Measurements from ENCODE around the gene SPTBN2.

The SPTBN2 gene

GRCh38 chr11:66700742-66701141, 28.3 kb downstream of the SPTBN2 start:
- no peak for DNase-seq (ENCODE audit: low read depth in 1 of 2, low spot score in 1 of 2)
- Histone ChIP-seq H3K27me3 (ENCODE audit: insufficient read depth, poor library complexity, severe bottlenecking) (no peaks in the 10 kb centered on the region), H3K4me3 (replicated peaks; ENCODE audit: insufficient read depth, low read length) (no peak overlapping the region), H3K27ac (replicated peaks) (no peak overlapping the region)
- TF ChIP-seq CTCF (IDR thresholded peaks at IDR 0.05; ENCODE audit: insufficient read depth, low read length), result no peak
- TF ChIP-seq SPI1 (IDR thresholded peaks at IDR 0.05; ENCODE audit: borderline replicate concordance, low read depth), result no peak
- TF ChIP-seq GABPA (IDR thresholded peaks at IDR 0.05; ENCODE audit: low read depth), result no peak
- TF ChIP-seq REST (IDR thresholded peaks at IDR 0.05; ENCODE audit: insufficient replicate concordance, low read depth), result no peak
- TF ChIP-seq POLR2AphosphoS5 (IDR thresholded peaks at IDR 0.05; ENCODE audit: low read depth), result no peak

- Histone ChIP-seq H3K27me3 (ENCODE audit: insufficient read depth, poor library complexity, severe bottlenecking) (no peaks in the 10 kb centered on the region), H3K27ac (replicated peaks) (no peak overlapping the region), H3K4me3 (replicated peaks; ENCODE audit: insufficient read depth, low read length) (no peak overlapping the region)
- TF ChIP-seq SPI1 (IDR thresholded peaks at IDR 0.05; ENCODE audit: borderline replicate concordance, low read depth) (no peak), POLR2AphosphoS5 (IDR thresholded peaks at IDR 0.05; ENCODE audit: low read depth) (no peak), REST (IDR thresholded peaks at IDR 0.05; ENCODE audit: insufficient replicate concordance, low read depth) (no peak), CTCF (IDR thresholded peaks at IDR 0.05; ENCODE audit: insufficient read depth, low read length) (no peak), GABPA (IDR thresholded peaks at IDR 0.05; ENCODE audit: low read depth) (no peak)
- no peak for DNase-seq (ENCODE audit: low read depth in 1 of 2, low spot score in 1 of 2)
Measured at GRCh38 chr11:66700337-66700736, 28.7 kb downstream of the SPTBN2 start.

GRCh38 chr11:66698491-66698890, 30.5 kb downstream of the SPTBN2 start:
- DNase-seq (ENCODE audit: low read depth in 1 of 2, low spot score in 1 of 2), result no peak
- TF ChIP-seq SPI1 (IDR thresholded peaks at IDR 0.05; ENCODE audit: borderline replicate concordance, low read depth), result no peak
- no peak for TF ChIP-seq REST (IDR thresholded peaks at IDR 0.05; ENCODE audit: insufficient replicate concordance, low read depth)
- TF ChIP-seq POLR2AphosphoS5 (IDR thresholded peaks at IDR 0.05; ENCODE audit: low read depth), result no peak
- TF ChIP-seq CTCF (IDR thresholded peaks at IDR 0.05; ENCODE audit: insufficient read depth, low read length), result no peak
- no peak for TF ChIP-seq GABPA (IDR thresholded peaks at IDR 0.05; ENCODE audit: low read depth)
- Histone ChIP-seq H3K4me3 (replicated peaks; ENCODE audit: insufficient read depth, low read length) (no peak overlapping the region), H3K27ac (replicated peaks) (no peak overlapping the region), H3K27me3 (ENCODE audit: insufficient read depth, poor library complexity, severe bottlenecking) (no peaks in the 10 kb centered on the region)

All from HL-60 (cell line).